KMS-11 (cell line): Measurements from ENCODE around the gene ATRNL1.

ENCODE experiments used
- H2AFZ ChIP-seq: fragments of 200-600 bp; sonication (generic); 2 replicates; pipeline ENCODE4 v1.6.1; 2016; ENCODE audit warnings: antibody characterized with exemption, mixed run types, low read depth
- H3K27ac ChIP-seq: fragments of 200-600 bp; sonication (generic); 2 replicates; pipeline ENCODE4 v1.6.1; 2016; ENCODE audit warnings: mild to moderate bottlenecking, mixed run types
- H3K27me3 ChIP-seq: fragments of 200-600 bp; sonication (generic); 2 replicates; pipeline ENCODE4 v1.6.1; 2017; ENCODE audit warnings: mild to moderate bottlenecking, low read depth, mixed run types, moderate library complexity; ENCODE audit not compliant: insufficient read depth
- H3K36me3 ChIP-seq: fragments of 200-600 bp; sonication (generic); 2 replicates; pipeline ENCODE4 v1.6.1; 2017; ENCODE audit warnings: mild to moderate bottlenecking, mixed run types; ENCODE audit not compliant: insufficient read depth
- H3K4me1 ChIP-seq: fragments of 200-600 bp; sonication (generic); 2 replicates; pipeline ENCODE4 v1.6.1; 2016; ENCODE audit warnings: mild to moderate bottlenecking, low read depth, mixed run types; ENCODE audit not compliant: poor library complexity, severe bottlenecking
- H3K4me2 ChIP-seq: fragments of 200-600 bp; sonication (generic); 2 replicates; pipeline ENCODE4 v1.7.0; 2016; ENCODE audit warnings: mild to moderate bottlenecking, mixed run types
- H3K4me3 ChIP-seq: fragments of 200-600 bp; sonication (generic); IDR thresholded peaks from 2 replicates; pipeline ENCODE4 v1.6.1; 2017; ENCODE audit warnings: low read depth, low read length, mixed read lengths; ENCODE audit not compliant: insufficient read depth
- H3K79me2 ChIP-seq: fragments of 200-600 bp; sonication (generic); 2 replicates; pipeline ENCODE4 v1.6.1; 2016; ENCODE audit warnings: low read depth, mixed run types; ENCODE audit not compliant: insufficient read depth
- H3K9ac ChIP-seq: fragments of 200-600 bp; sonication (generic); 2 replicates; pipeline ENCODE4 v1.6.1; 2016; ENCODE audit warnings: mild to moderate bottlenecking, mixed run types
- H4K20me1 ChIP-seq: fragments of 200-600 bp; sonication (generic); 2 replicates; pipeline ENCODE4 v1.6.1; 2016; ENCODE audit warnings: mild to moderate bottlenecking, mixed run types; ENCODE audit not compliant: insufficient read depth
- TF ChIP-seq, protein P1 (sequence below): fragments of 200-600 bp; sonication (generic); conservative IDR thresholded peaks from 2 replicates; pipeline ENCODE4 v1.6.1; 2017; ENCODE audit warnings: low read depth, mild to moderate bottlenecking, antibody characterized with exemption, low read length, moderate library complexity, mixed read lengths

Gene ATRNL1

GRCh38 chr10:115860182-115861107, 767.3 kb downstream of the ATRNL1 start:
- Histone ChIP-seq H3K4me2 (no peak overlapping the region), H3K79me2 (no peaks in the 10 kb centered on the region), H3K4me3 (no peak overlapping the region), H3K27me3 (no peaks in the 10 kb centered on the region), H3K36me3 (no peaks in the 10 kb centered on the region), H3K9ac (no peak overlapping the region), H2AFZ (no peak overlapping the region), H4K20me1 (no peaks in the 10 kb centered on the region), H3K27ac (no peak overlapping the region), H3K4me1 (no peaks in the 10 kb centered on the region)
- TF ChIP-seq, protein P1, sequence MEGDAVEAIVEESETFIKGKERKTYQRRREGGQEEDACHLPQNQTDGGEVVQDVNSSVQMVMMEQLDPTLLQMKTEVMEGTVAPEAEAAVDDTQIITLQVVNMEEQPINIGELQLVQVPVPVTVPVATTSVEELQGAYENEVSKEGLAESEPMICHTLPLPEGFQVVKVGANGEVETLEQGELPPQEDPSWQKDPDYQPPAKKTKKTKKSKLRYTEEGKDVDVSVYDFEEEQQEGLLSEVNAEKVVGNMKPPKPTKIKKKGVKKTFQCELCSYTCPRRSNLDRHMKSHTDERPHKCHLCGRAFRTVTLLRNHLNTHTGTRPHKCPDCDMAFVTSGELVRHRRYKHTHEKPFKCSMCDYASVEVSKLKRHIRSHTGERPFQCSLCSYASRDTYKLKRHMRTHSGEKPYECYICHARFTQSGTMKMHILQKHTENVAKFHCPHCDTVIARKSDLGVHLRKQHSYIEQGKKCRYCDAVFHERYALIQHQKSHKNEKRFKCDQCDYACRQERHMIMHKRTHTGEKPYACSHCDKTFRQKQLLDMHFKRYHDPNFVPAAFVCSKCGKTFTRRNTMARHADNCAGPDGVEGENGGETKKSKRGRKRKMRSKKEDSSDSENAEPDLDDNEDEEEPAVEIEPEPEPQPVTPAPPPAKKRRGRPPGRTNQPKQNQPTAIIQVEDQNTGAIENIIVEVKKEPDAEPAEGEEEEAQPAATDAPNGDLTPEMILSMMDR, result no peak

GRCh38 chr10:115861455-115861854, 768.3 kb downstream of the ATRNL1 start:
- TF ChIP-seq, protein P1, result no peak
- H4K20me1 ChIP-seq, result no peaks in the 10 kb centered on the region
- no peaks in the 10 kb centered on the region for H3K27me3 ChIP-seq

DNA sequence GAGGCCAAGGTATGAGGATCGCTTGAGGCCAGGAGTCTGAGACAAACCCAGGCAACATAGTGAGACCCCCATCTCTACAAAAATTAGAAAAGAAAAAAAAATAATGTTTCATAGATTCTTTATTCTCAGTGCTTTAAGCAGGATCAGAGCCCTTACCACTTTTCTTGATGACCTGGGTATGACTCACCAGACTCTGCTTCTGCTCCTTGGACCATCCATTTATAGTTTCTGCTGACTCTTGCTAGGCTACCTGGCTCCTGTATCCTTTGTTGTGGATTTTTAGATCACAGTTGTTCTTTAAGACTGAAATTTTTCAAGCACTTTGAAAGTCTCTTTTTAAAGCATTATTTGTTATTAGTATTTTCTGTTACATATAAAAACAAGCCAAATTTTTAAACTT, 768.7 kb downstream of the ATRNL1 start:
- Histone ChIP-seq H3K9ac (no peak overlapping the region), H4K20me1 (no peaks in the 10 kb centered on the region), H3K27me3 (no peaks in the 10 kb centered on the region), H3K4me2 (no peak overlapping the region), H3K27ac (no peak overlapping the region), H3K36me3 (no peaks in the 10 kb centered on the region), H3K4me1 (no peaks in the 10 kb centered on the region), H2AFZ (no peak overlapping the region), H3K4me3 (no peak overlapping the region), H3K79me2 (no peaks in the 10 kb centered on the region)
- TF ChIP-seq, protein P1, result no peak

More at GRCh38 chr10:115861455-115861854, 768.3 kb downstream of the ATRNL1 start:
- Histone ChIP-seq H3K4me1 (no peaks in the 10 kb centered on the region), H3K79me2 (no peaks in the 10 kb centered on the region), H3K36me3 (no peaks in the 10 kb centered on the region), H3K9ac (no peak overlapping the region), H2AFZ (no peak overlapping the region), H3K4me2 (no peak overlapping the region), H3K27ac (no peak overlapping the region), H3K4me3 (no peak overlapping the region)

GRCh38 chr10:115866174-115866573, 773.0 kb downstream of the ATRNL1 start:
- no peak overlapping the region for H3K4me3 ChIP-seq
- H2AFZ ChIP-seq, result no peak overlapping the region
- H3K27ac ChIP-seq, result no peak overlapping the region
- no peaks in the 10 kb centered on the region for H4K20me1 ChIP-seq
- TF ChIP-seq, protein P1, result no peak
- no peaks in the 10 kb centered on the region for H3K4me1 ChIP-seq
- H3K27me3 ChIP-seq, result no peaks in the 10 kb centered on the region
- H3K4me2 ChIP-seq, result no peak overlapping the region
- H3K9ac ChIP-seq, result no peak overlapping the region
- no peaks in the 10 kb centered on the region for H3K36me3 ChIP-seq
- no peaks in the 10 kb centered on the region for H3K79me2 ChIP-seq
